H9 (cell line): ENCODE data around the gene PPP1R9A. TPM values are rescaled to one million over a fixed set of nuclear protein-coding genes. Genes with fewer than 3 reads are reported as not detected.

Source experiments
- DNase-seq: peaks from one replicate; pipeline ENCODE4 v3.0.0-alpha.2; 2017
- H2AFZ ChIP-seq: one replicate; pipeline ENCODE4 v1.6.1; 2013; ENCODE audit warnings: mild to moderate bottlenecking, low read length, control low read depth, moderate library complexity
- H2AK5ac ChIP-seq: 2 replicates; pipeline ENCODE4 v1.6.1; 2013; ENCODE audit warnings: low read length, control low read depth, mixed read lengths; ENCODE audit not compliant: insufficient read length
- H2BK120ac ChIP-seq: one replicate; pipeline ENCODE4 v1.6.1; 2013; ENCODE audit warnings: low read depth, mild to moderate bottlenecking, low read length, control low read depth, inconsistent platforms; ENCODE audit not compliant: poor library complexity, severe bottlenecking
- H2BK12ac ChIP-seq: 2 replicates; pipeline ENCODE4 v1.6.1; 2013; ENCODE audit warnings: low read length, control low read depth, mixed read lengths, low read depth; ENCODE audit not compliant: insufficient read length
- H2BK15ac ChIP-seq: 2 replicates; pipeline ENCODE4 v1.6.1; 2013; ENCODE audit warnings: low read depth, low read length, control low read depth
- H2BK20ac ChIP-seq: one replicate; pipeline ENCODE4 v1.6.1; 2013; ENCODE audit warnings: low read depth, mild to moderate bottlenecking, low read length, control low read depth, inconsistent platforms; ENCODE audit not compliant: poor library complexity, severe bottlenecking
- H2BK5ac ChIP-seq: 2 replicates; pipeline ENCODE4 v1.6.1; 2013; ENCODE audit warnings: low read length, control low read depth, mixed read lengths; ENCODE audit not compliant: insufficient read length
- H3K14ac ChIP-seq: 2 replicates; pipeline ENCODE4 v1.6.1; 2013; ENCODE audit warnings: low read length, control low read depth; ENCODE audit not compliant: insufficient read depth
- H3K18ac ChIP-seq: 2 replicates; pipeline ENCODE4 v1.6.1; 2013; ENCODE audit warnings: low read depth, mild to moderate bottlenecking, mixed read lengths, low read length, control low read depth; ENCODE audit not compliant: insufficient read length
- H3K23ac ChIP-seq: 2 replicates; pipeline ENCODE4 v1.6.1; 2013; ENCODE audit warnings: low read length, control low read depth, mixed read lengths, low read depth; ENCODE audit not compliant: insufficient read length
- H3K23me2 ChIP-seq: 2 replicates; pipeline ENCODE4 v1.6.1; 2013; ENCODE audit warnings: low read depth, mild to moderate bottlenecking, mixed read lengths, low read length, control low read depth; ENCODE audit not compliant: insufficient read length, poor library complexity, severe bottlenecking
- H3K27ac ChIP-seq: 2 replicates; pipeline ENCODE4 v1.5.1; 2013; ENCODE audit warnings: low read length, control low read depth, mixed read lengths, low read depth; ENCODE audit not compliant: insufficient read length
- H3K27me3 ChIP-seq: 2 replicates; pipeline ENCODE4 v1.6.1; 2013; ENCODE audit warnings: low read length, control low read depth, inconsistent platforms; ENCODE audit not compliant: insufficient read depth
- H3K4ac ChIP-seq: 2 replicates; pipeline ENCODE4 v1.6.1; 2013; ENCODE audit warnings: low read depth, mild to moderate bottlenecking, control low read depth, inconsistent platforms, low read length, moderate library complexity
- H3K4me1 ChIP-seq: 2 replicates; pipeline ENCODE4 v1.6.1; 2013; ENCODE audit warnings: low read length, control low read depth, inconsistent platforms; ENCODE audit not compliant: insufficient read depth
- H3K4me2 ChIP-seq: 2 replicates; pipeline ENCODE4 v1.6.1; 2013; ENCODE audit warnings: low read length, control low read depth, mixed read lengths; ENCODE audit not compliant: insufficient read length, insufficient read depth
- H3K56ac ChIP-seq: 2 replicates; pipeline ENCODE4 v1.6.1; 2013; ENCODE audit warnings: low read depth, mild to moderate bottlenecking, mixed read lengths, low read length, control low read depth; ENCODE audit not compliant: insufficient read length
- H3K79me1 ChIP-seq: 2 replicates; pipeline ENCODE4 v1.6.1; 2013; ENCODE audit warnings: low read depth, mild to moderate bottlenecking, moderate library complexity, low read length, control low read depth, inconsistent platforms; ENCODE audit not compliant: insufficient read depth, poor library complexity, severe bottlenecking
- H3K79me2 ChIP-seq: 2 replicates; pipeline ENCODE4 v1.6.1; 2013; ENCODE audit warnings: low read length, control low read depth, inconsistent platforms; ENCODE audit not compliant: insufficient read depth
- H3K9ac ChIP-seq: 2 replicates; pipeline ENCODE4 v1.6.1; 2013; ENCODE audit warnings: low read length, control low read depth, mixed read lengths; ENCODE audit not compliant: insufficient read length; ENCODE audit errors: extremely low read depth
- H3K9me3 ChIP-seq: one replicate; pipeline ENCODE4 v1.6.1; 2013; ENCODE audit warnings: low read depth, low read length, inconsistent platforms; ENCODE audit not compliant: control insufficient read depth
- H3T11ph ChIP-seq: one replicate; pipeline ENCODE4 v1.6.1; 2013; ENCODE audit warnings: mild to moderate bottlenecking, low read length, control low read depth, inconsistent platforms
- H4K20me1 ChIP-seq: one replicate; pipeline ENCODE4 v1.6.1; 2013; ENCODE audit not compliant: control insufficient read depth, insufficient read length, insufficient read depth
- H4K5ac ChIP-seq: 2 replicates; pipeline ENCODE4 v1.6.1; 2013; ENCODE audit warnings: low read depth, mild to moderate bottlenecking, mixed read lengths, low read length, control low read depth; ENCODE audit not compliant: insufficient read length
- H4K8ac ChIP-seq: replicated peaks from 2 replicates; pipeline ENCODE4 v1.6.1; 2013; ENCODE audit warnings: low read length, control low read depth, mixed read lengths, low read depth; ENCODE audit not compliant: insufficient read length
- H4K91ac ChIP-seq: 2 replicates; pipeline ENCODE4 v1.6.1; 2013; ENCODE audit warnings: low read depth, mild to moderate bottlenecking, moderate library complexity, mixed read lengths, low read length, control low read depth; ENCODE audit not compliant: insufficient read length
- H3K27ac Mint-ChIP-seq, 3 experiments: 2 replicates in 2 of 3; 3 replicates in 1 of 3; pipeline ENCODE4 v1.8.0; 2020 to 2021; ENCODE audit warnings: mixed read lengths in 3 of 3, mild to moderate bottlenecking in 1 of 3, moderate library complexity in 1 of 3
- H3K27me3 Mint-ChIP-seq: 2 replicates; pipeline ENCODE4 v1.8.0; 2021; ENCODE audit warnings: low read depth, mild to moderate bottlenecking, moderate library complexity, mixed read lengths
- H3K36me3 Mint-ChIP-seq, 3 experiments: 2 replicates in 2 of 3; 3 replicates in 1 of 3; pipeline ENCODE4 v1.8.0; 2020 to 2021; ENCODE audit warnings: low read depth in 3 of 3, mixed read lengths in 3 of 3; ENCODE audit not compliant: insufficient read depth in 1 of 3
- H3K4me1 Mint-ChIP-seq, 2 experiments: 2 replicates each; pipeline ENCODE4 v1.8.0; 2020; ENCODE audit warnings: mixed read lengths in 2 of 2
- H3K4me3 Mint-ChIP-seq, 2 experiments: 2 replicates in 1 of 2; 3 replicates in 1 of 2; pipeline ENCODE4 v1.8.0; 2020 to 2021; ENCODE audit warnings: mild to moderate bottlenecking in 2 of 2, mixed read lengths in 2 of 2, moderate library complexity in 1 of 2
- H3K9me3 Mint-ChIP-seq, 2 experiments: 2 replicates in 1 of 2; 3 replicates in 1 of 2; pipeline ENCODE4 v1.8.0; 2020; ENCODE audit warnings: mild to moderate bottlenecking in 2 of 2, mixed read lengths in 2 of 2, moderate library complexity in 1 of 2
- CTCF ChIP-seq: fragments of 200-600 bp; sonication (generic); conservative IDR thresholded peaks from 3 replicates; pipeline ENCODE4 v1.8.0; 2021; ENCODE audit warnings: antibody characterized with exemption, mild to moderate bottlenecking
- WGBS: extraction: QIAGEN DNeasy Blood & Tissue Kit; methylation state at CpG from one replicate; pipeline ENCODE4 v1.1.7; 2013; ENCODE audit warnings: missing lambda C conversion rate, low lambda C conversion rate, mixed read lengths; ENCODE audit not compliant: insufficient read length; ENCODE audit errors: extremely low coverage; 5-methylcytosine and 5-hydroxymethylcytosine counted together
- total RNA-seq: library from RNA; stranded (reverse); gene quantifications from 2 replicates; pipeline ENCODE4 v1.2.1, GENCODE V29; 2021

The PPP1R9A gene
- total RNA-seq, 1 experiment from 2014 or later, result 17.0 TPM

GRCh38 chr7:94873239-94873638, 34.2 kb upstream of the PPP1R9A start:
- no CpG with 5 or more reads among the region's 3 CpGs for WGBS
- H3K27ac ChIP-seq, result no peak overlapping the region
- TF ChIP-seq CTCF, result no peak

More at GRCh38 chr7:94873239-94873638, 34.2 kb upstream of the PPP1R9A start:
- Histone ChIP-seq H2BK5ac (no peak overlapping the region), H3K18ac (no peak overlapping the region), H3K79me1 (no peaks in the 10 kb centered on the region), H3K14ac (no peak overlapping the region), H3K79me2 (no peaks in the 10 kb centered on the region), H3K23ac (no peak overlapping the region), H2AFZ (no peak overlapping the region), H3K9ac (no peak overlapping the region), H3T11ph (no peak overlapping the region), H3K4me2 (no peak overlapping the region), H4K5ac (no peak overlapping the region), H4K91ac (no peak overlapping the region), H2BK15ac (no peak overlapping the region), H3K4ac (no peak overlapping the region), H2BK12ac (no peak overlapping the region), H3K9me3 (no peaks in the 10 kb centered on the region), H2BK20ac (no peak overlapping the region), H3K27me3 (no peaks in the 10 kb centered on the region), H3K4me1 (no peaks in the 10 kb centered on the region), H3K23me2 (no peaks in the 10 kb centered on the region), H4K20me1 (no peaks in the 10 kb centered on the region), H4K8ac (no peak overlapping the region), H2BK120ac (no peak overlapping the region), H2AK5ac (no peak overlapping the region), H3K56ac (no peak overlapping the region)
- peaks cover 13 to 14% of the 10 kb centered on the region in 2 experiments for H3K9me3 Mint-ChIP-seq
- H3K36me3 Mint-ChIP-seq, result peaks cover 8 to 15% (median 8%) of the 10 kb centered on the region in 3 experiments
- H3K27ac Mint-ChIP-seq, result no peak overlapping the region
- H3K4me3 Mint-ChIP-seq, result no peak overlapping the region
- no peak for DNase-seq
- H3K4me1 Mint-ChIP-seq, result 0 out of 4 replicates have a peak, but pooled peaks cover 0 to 3% of the 10 kb centered on the region in 2 experiments
- H3K27me3 Mint-ChIP-seq, result no peaks in the 10 kb centered on the region
